HG03108 (cell line): ENCODE measurements around the gene DIP2C.

Experiments
- ATAC-seq: cut with Tn5 transposase; IDR thresholded peaks from one replicate; pipeline ENCODE4 v1.9.1; 2021; ENCODE audit warnings: moderate library complexity; ENCODE audit not compliant: unreplicated experiment

The DIP2C gene

GRCh38 chr10:507908-508444 is 181.5 kb downstream of the DIP2C start:
- ATAC-seq: no peak

DNA sequence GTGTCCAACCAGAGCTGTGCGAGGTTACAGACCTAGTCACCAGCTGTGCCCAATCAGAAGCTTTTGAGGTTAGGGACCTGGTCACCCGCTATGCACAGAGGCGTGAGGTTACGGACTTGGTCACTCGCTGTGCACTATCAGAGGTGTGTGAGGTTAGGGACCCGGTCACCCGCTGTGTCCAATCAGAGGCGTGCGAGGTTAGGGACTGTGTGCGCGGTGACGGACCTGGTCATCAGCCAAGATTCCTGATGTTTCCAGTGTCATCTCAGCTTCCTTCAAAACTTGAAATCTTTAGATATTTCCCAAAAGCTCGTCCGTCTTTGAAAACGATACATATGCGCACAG is 182.1 kb downstream of the DIP2C start:
- no peak for ATAC-seq

GRCh38 chr10:506451-507354 is 182.8 kb downstream of the DIP2C start:
- no peak for ATAC-seq

- no peak for ATAC-seq
Measured at GRCh38 chr10:505419-505818, 184.0 kb downstream of the DIP2C start.

- ATAC-seq: no peak
Measured at GRCh38 chr10:504806-505205, 184.7 kb downstream of the DIP2C start.

GRCh38 chr10:504121-504611 is 185.3 kb downstream of the DIP2C start:
- no peak for ATAC-seq

- no peak for ATAC-seq
Measured at GRCh38 chr10:501596-501995, 187.9 kb downstream of the DIP2C start.

DNA sequence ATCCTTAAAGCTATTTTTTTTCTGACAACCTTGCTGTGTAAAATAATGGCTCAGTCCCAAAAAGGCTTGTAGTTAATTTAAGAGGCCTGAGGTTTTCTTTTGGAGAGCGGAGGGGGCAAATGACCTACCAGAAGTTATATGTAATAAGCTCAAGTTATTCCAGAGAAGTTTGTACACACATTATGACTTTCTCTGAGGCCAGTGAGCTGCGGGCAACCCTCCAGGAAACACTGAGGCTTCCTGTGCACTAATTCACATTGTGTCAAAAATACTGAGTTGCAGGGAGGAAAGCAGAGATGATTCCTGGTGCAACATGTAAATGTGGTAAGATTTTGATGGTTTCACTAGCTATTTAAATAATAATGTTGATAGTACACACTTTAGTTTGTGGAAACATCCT is 188.6 kb downstream of the DIP2C start:
- no peak for ATAC-seq

DNA sequence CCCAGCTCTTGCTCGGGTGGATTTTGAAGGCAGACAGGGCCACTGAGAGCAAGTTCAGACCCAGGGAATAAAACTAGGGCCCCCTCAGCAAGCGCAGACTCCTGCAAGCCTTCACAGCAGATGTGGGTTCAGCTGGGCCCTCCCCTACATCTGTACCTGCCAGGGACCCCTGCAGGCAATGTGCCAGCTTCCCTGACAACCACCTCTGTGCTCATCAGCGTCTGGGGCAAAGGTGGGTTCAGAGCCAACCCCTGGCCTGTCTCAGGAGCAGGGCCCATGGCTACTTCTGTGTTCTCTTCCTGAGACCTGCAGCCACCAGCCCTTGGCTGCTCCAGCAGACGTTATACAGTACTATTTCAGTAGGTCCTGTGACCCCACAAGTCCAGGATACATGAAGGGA is 189.5 kb downstream of the DIP2C start:
- no peak for ATAC-seq

- no peak for ATAC-seq
Measured at GRCh38 chr10:498760-499435, 190.6 kb downstream of the DIP2C start.

GRCh38 chr10:497898-498451 is 191.5 kb downstream of the DIP2C start:
- no peak for ATAC-seq

GRCh38 chr10:497289-497688 is 192.2 kb downstream of the DIP2C start:
- no peak for ATAC-seq

DNA sequence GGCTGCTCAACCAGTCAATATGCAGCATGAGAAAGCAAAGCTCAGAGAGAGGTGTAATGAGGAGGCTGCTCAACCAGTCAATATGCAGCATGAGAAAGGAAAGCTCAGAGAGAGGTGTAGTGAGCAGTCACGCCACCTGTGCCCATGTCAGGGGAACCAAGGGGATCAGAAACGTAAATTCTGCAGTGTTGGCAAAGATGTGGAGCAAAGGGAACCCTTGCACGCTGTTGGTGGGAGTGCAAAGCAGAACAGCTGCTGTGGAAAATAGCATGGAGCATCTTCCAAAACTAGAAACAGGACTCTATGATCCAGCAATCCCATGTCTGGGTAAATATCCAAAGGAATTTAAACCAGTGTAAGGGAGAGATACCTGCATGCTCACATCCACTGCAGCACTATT is 194.9 kb downstream of the DIP2C start:
- ATAC-seq: no peak

GRCh38 chr10:494149-494542 is 195.3 kb downstream of the DIP2C start:
- no peak for ATAC-seq

DNA sequence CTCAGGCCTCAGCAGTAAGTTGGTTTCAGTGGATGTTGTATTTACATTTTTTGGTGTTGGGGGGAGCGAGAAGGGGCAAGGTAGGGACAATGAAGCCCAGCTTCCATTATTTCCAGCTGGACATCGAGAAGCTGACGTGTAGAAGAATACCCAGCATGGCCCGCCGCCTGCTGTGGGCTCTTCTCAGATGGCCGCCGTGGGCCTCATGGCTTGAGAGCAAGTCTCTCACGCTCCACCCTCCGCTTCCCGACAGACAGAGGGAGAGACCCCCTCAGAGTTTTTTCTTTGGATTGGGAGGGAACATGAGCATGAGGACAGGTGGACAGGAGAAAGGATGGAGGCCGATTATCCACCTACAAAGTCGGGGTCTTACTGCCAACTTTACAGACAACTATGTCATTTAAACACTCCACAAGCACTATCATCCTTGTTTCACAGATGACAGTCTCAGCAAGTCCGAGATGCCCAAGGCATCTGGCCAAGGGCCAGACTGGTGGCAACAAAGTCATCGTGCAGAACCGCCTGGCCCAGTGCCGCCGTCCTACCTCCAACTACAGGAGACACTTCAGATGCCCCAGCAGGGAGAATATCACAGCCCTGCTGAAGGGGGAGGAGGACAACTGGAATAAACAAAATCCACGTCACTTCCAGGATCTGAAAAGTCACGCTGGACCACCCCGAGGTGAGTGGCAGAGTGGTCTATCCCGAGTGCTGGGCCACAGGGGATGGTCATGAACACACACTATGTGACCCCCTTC is 195.9 kb downstream of the DIP2C start:
- no peak for ATAC-seq

DNA sequence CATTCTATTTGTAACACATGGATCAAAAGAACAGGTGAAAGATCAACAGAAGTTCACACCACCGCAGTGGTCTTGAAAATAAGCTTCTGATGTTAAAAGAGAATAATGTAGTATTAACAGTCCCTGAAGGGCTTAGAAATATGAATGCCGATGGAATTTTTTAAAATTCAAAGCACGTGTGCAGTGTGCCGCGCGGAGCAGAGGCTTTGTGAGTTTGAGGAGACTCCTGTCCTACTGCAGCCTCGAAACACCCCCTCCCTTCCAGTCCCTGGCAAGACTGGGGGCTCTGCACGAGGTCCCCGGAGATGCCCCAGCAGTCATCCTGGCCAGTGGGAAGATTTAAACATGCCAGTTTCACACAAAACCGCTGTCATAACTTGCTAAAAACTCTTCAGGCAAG is 196.6 kb downstream of the DIP2C start:
- ATAC-seq: no peak

GRCh38 chr10:491667-492424 is 197.6 kb downstream of the DIP2C start:
- ATAC-seq: no peak

DNA sequence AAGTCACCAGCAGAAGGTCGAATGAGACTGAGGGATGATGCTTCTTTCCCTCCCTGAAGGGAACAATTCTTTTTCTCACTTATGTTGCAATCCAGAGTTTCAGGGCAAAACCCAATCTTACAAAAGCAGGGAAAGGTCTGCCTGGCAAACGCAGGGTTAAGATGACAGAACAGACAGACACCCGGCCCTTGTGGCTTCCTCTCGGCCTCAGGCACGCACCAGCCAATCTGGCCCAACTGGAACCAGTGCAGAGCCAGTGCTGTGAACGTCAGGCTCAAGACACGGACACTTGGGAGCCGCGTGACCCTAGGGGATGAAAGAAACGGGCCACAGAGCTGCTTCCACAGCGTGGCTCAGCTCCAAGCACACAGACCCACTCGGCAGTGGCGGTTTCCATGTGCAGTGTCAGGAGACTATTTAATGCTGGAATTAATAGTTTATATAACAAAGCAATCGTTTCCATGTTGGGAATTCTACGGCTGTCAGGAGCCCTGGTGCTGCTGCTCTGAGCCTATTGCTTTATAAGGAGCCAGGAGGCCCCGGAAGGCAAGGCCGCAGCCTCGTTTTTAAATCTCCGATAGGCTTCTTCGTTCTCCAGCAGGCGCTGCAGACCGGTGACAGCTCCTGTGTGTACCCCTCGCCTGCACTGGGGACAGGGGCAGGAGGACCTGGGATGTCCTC is 198.4 kb downstream of the DIP2C start:
- ATAC-seq: no peak

DNA sequence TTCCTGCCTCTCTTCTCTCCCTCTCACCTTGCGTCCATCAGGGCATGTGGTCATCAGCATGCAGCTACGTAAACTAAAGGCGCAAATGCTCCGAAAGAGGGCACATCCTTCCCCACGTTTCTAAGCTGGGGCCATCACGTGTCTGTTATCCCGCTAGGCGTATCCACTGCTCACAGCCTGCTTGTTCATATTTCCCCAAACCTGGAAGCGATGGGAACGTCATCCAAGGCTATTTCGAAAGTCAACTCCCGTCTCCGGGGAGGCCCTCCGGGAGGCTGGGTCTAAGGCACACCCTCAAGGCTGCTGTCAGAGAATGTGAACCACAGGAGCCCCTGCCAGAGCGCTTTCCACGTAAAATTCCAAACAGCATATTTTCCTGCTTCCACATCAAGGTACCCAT is 199.2 kb downstream of the DIP2C start:
- ATAC-seq: no peak

DNA sequence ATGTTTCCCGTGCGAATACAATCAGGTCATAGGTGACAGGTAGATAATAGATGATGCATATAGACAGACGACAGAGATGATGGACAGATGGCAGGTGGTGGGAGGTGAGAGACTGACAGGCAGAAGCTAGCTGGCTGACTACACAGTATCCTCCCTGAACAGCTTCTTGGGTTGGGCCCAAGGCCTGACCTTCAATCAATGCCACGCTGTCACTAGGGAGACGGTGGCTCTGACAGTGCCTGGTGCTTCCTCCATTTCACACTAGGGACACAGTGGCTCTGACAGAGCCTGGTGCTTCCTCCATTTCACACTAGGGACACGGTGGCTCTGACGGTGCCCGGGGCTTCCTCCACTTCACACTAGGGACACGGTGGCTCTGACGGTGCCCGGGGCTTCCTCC is 200.1 kb downstream of the DIP2C start:
- no peak for ATAC-seq
